ENCODE results near the gene BRD8. TPM values are rescaled to one million over a fixed set of nuclear protein-coding genes. Genes with fewer than 3 reads are reported as not detected.

BRD8 gene
- total and polyA plus RNA-seq, 2 donors (not counting 1 experiment from before 2014, with no cell fraction given), result 22.9 to 98.9 TPM

- H3K27ac ChIP-seq (ENCODE audit: low read length in 2 of 2), result no peak overlapping the region
- TF ChIP-seq EZH2 (IDR thresholded peaks at IDR 0.05; ENCODE audit: borderline replicate concordance, insufficient read depth, low read depth, low read length, poor library complexity, severe bottlenecking) (no peak), CTCF (IDR thresholded peaks at IDR 0.05) (no peak)
- H4K20me1 ChIP-seq (ENCODE audit: control insufficient read depth, insufficient read depth, low read length, poor library complexity, severe bottlenecking), result no peaks in the 10 kb centered on the region
- CTCF ChIA-PET, result interaction anchor here (1.0 to 8.2 kb wide), 3 partner anchors 52 to 350 kb away, joined by 8 to 278 read pairs (median 8); no protein-coding TSS in a partner anchor
- H3K4me1 ChIP-seq (ENCODE audit: control insufficient read depth in 2 of 2, insufficient read depth in 2 of 2, low read length in 2 of 2), result peaks cover 0 to 4% of the 10 kb centered on the region in 2 donors
- H3K27me3 ChIP-seq (replicated peaks in 1 of 4; ENCODE audit: control extremely low read depth in 1 of 4, control insufficient read depth in 3 of 4, insufficient read depth in 4 of 4, low read length in 3 of 4), result peaks cover 0 to 7% (median 0%) of the 10 kb centered on the region in 4 experiments
- no peaks in the 10 kb centered on the region for H3K36me3 ChIP-seq (replicated peaks in 1 of 2; ENCODE audit: control extremely low read depth in 1 of 2, control insufficient read depth in 1 of 2, extremely low read depth in 1 of 2, insufficient read depth in 2 of 2, low read length in 1 of 2)
- H3K4me2 ChIP-seq (replicated peaks; ENCODE audit: low read depth, low read length, poor library complexity, severe bottlenecking), result no peak overlapping the region
- POLR2A ChIA-PET, result interaction anchor here (0.9 kb wide), 1 partner anchor 8 kb away, joined by 5 read pairs; no protein-coding TSS in a partner anchor
- DNase-seq (no peak), ATAC-seq (ENCODE audit: low read depth) (no peak)
- no peak overlapping the region for H3K27ac Mint-ChIP-seq
- H3K79me2 ChIP-seq (ENCODE audit: control insufficient read depth, insufficient read depth, low read length), result no peaks in the 10 kb centered on the region
- H3K4me1 Mint-ChIP-seq, result peaks cover 1% of the 10 kb centered on the region
- no peaks in the 10 kb centered on the region for H3K9me3 Mint-ChIP-seq (ENCODE audit: insufficient read depth)
- H3K9ac ChIP-seq (ENCODE audit: low read length), result no peak overlapping the region
- H2AFZ ChIP-seq (ENCODE audit: insufficient read depth, low read depth, low read length, poor library complexity, severe bottlenecking), result no peak overlapping the region
- H3K4me3 ChIP-seq (ENCODE audit: control extremely low read depth in 1 of 5, extremely low read depth in 1 of 5, insufficient read depth in 1 of 5, low read depth in 2 of 5, low read length in 4 of 5), result no peak overlapping the region
- H3K27me3 Mint-ChIP-seq, result peaks cover 20% of the 10 kb centered on the region
- 95% methylated on average over 4 of the region's 6 CpGs for WGBS (ENCODE audit: insufficient coverage)
- intact Hi-C loops (cut with micrococcal nuclease), result no loop called here
- no peak overlapping the region for H3K4me3 Mint-ChIP-seq
- no peaks in the 10 kb centered on the region for H3K9me3 ChIP-seq (ENCODE audit: control extremely low read depth in 1 of 3, control insufficient read depth in 2 of 3, insufficient read depth in 1 of 3, low read length in 2 of 3)
These were observed 49.1 kb downstream of the BRD8 start for GRCh38 chr5:138129347-138129746.

- Histone ChIP-seq H3K79me2 (ENCODE audit: control insufficient read depth, insufficient read depth, low read length) (no peaks in the 10 kb centered on the region), H3K36me3 (replicated peaks in 1 of 2; ENCODE audit: control extremely low read depth in 1 of 2, control insufficient read depth in 1 of 2, extremely low read depth in 1 of 2, insufficient read depth in 2 of 2, low read length in 1 of 2) (no peaks in the 10 kb centered on the region), H3K4me2 (replicated peaks; ENCODE audit: low read depth, low read length, poor library complexity, severe bottlenecking) (no peak overlapping the region), H3K9ac (ENCODE audit: low read length) (no peak overlapping the region), H3K4me1 (ENCODE audit: control insufficient read depth in 2 of 2, insufficient read depth in 2 of 2, low read length in 2 of 2) (peaks cover 0 to 4% of the 10 kb centered on the region in 2 donors), H3K27ac (ENCODE audit: low read length in 2 of 2) (no peak overlapping the region), H3K9me3 (ENCODE audit: control extremely low read depth in 1 of 3, control insufficient read depth in 2 of 3, insufficient read depth in 1 of 3, low read length in 2 of 3) (no peaks in the 10 kb centered on the region), H4K20me1 (ENCODE audit: control insufficient read depth, insufficient read depth, low read length, poor library complexity, severe bottlenecking) (no peaks in the 10 kb centered on the region), H3K27me3 (replicated peaks in 1 of 4; ENCODE audit: control extremely low read depth in 1 of 4, control insufficient read depth in 3 of 4, insufficient read depth in 4 of 4, low read length in 3 of 4) (peaks cover 0 to 7% (median 0%) of the 10 kb centered on the region in 4 experiments), H2AFZ (ENCODE audit: insufficient read depth, low read depth, low read length, poor library complexity, severe bottlenecking) (no peak overlapping the region), H3K4me3 (ENCODE audit: control extremely low read depth in 1 of 5, extremely low read depth in 1 of 5, insufficient read depth in 1 of 5, low read depth in 2 of 5, low read length in 4 of 5) (no peak overlapping the region)
- CTCF ChIA-PET, result interaction anchor here (0.7 to 8.2 kb wide), 4 partner anchors 51 to 92 kb away, joined by 3 to 278 read pairs (median 6); no protein-coding TSS in a partner anchor
- H3K4me3 Mint-ChIP-seq, result no peak overlapping the region
- DNase-seq (no peak), ATAC-seq (ENCODE audit: low read depth) (no peak)
- peaks cover 17% of the 10 kb centered on the region for H3K27me3 Mint-ChIP-seq
- H3K27ac Mint-ChIP-seq, result no peak overlapping the region
- 35% methylated on average over 4 of the region's 5 CpGs for WGBS (ENCODE audit: insufficient coverage)
- no peaks in the 10 kb centered on the region for H3K9me3 Mint-ChIP-seq (ENCODE audit: insufficient read depth)
- peaks cover 1% of the 10 kb centered on the region for H3K4me1 Mint-ChIP-seq
- POLR2A ChIA-PET, result no interaction called here
- intact Hi-C loops (cut with micrococcal nuclease), result no loop called here
- no peak for TF ChIP-seq EZH2 (IDR thresholded peaks at IDR 0.05; ENCODE audit: borderline replicate concordance, insufficient read depth, low read depth, low read length, poor library complexity, severe bottlenecking)
- TF ChIP-seq CTCF (IDR thresholded peaks at IDR 0.05), result no peak
These were observed 50.1 kb downstream of the BRD8 start for GRCh38 chr5:138128334-138128733.

All from B cell (primary cell).